IMR-90 (cell line): ENCODE data around the gene GNB1L.

ENCODE experiments used
- BHLHE40 ChIP-seq: fragments of 150-350 bp; IDR thresholded peaks from 2 replicates; pipeline ENCODE4 v1.6.1; 2016; ENCODE audit warnings: mild to moderate bottlenecking, low read depth, low read length
- CEBPB ChIP-seq: IDR thresholded peaks from 2 replicates; pipeline ENCODE4 v1.6.1; 2012; ENCODE audit warnings: low read depth, low read length, improper control_type of control experiment
- CHD1 ChIP-seq: IDR thresholded peaks from 2 replicates; pipeline ENCODE4 v1.6.1; 2012; ENCODE audit warnings: low read depth, low read length, improper control_type of control experiment
- NFE2L2 ChIP-seq: fragments of 150-350 bp; IDR thresholded peaks from 2 replicates; pipeline ENCODE4 v1.6.1; 2016; ENCODE audit warnings: low read depth, mild to moderate bottlenecking, low read length
- POLR2A ChIP-seq: IDR thresholded peaks from 2 replicates; pipeline ENCODE4 v1.6.1; 2012; ENCODE audit warnings: mild to moderate bottlenecking, low read depth, low read length
- RFX5 ChIP-seq: IDR thresholded peaks from 2 replicates; pipeline ENCODE4 v1.8.0; 2012; ENCODE audit warnings: low read depth, mild to moderate bottlenecking, low read length, moderate library complexity
- SMC3 ChIP-seq: fragments of 150-350 bp; IDR thresholded peaks from 2 replicates; pipeline ENCODE4 v1.6.1; 2016; ENCODE audit warnings: low read depth, mild to moderate bottlenecking, antibody characterized with exemption, low read length, moderate library complexity
- TF ChIP-seq, protein P1 (sequence below): conservative IDR thresholded peaks from 2 replicates; pipeline ENCODE4 v1.5.1; 2012; ENCODE audit warnings: mild to moderate bottlenecking, low read depth, low read length, improper control_type of control experiment

DNA sequence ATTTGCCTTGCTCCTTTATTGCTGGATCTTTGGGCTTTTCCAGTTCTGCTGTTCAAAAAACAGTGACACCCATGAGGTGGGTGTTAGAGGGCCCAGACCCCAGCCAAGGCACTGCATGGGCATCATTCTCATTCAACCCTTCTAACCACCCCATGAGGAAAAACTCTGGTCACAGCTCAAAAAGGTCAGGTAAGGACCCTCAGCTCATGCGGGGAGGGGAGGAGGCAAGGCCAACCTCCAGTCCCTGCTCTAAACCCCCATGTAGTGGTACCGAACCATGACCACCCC, 7.4 kb downstream of the GNB1L start:
- TF ChIP-seq POLR2A: no peak
- TF ChIP-seq, protein P1, sequence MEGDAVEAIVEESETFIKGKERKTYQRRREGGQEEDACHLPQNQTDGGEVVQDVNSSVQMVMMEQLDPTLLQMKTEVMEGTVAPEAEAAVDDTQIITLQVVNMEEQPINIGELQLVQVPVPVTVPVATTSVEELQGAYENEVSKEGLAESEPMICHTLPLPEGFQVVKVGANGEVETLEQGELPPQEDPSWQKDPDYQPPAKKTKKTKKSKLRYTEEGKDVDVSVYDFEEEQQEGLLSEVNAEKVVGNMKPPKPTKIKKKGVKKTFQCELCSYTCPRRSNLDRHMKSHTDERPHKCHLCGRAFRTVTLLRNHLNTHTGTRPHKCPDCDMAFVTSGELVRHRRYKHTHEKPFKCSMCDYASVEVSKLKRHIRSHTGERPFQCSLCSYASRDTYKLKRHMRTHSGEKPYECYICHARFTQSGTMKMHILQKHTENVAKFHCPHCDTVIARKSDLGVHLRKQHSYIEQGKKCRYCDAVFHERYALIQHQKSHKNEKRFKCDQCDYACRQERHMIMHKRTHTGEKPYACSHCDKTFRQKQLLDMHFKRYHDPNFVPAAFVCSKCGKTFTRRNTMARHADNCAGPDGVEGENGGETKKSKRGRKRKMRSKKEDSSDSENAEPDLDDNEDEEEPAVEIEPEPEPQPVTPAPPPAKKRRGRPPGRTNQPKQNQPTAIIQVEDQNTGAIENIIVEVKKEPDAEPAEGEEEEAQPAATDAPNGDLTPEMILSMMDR: no peak
- TF ChIP-seq CHD1: no peak
- no peak for TF ChIP-seq SMC3
- no peak for TF ChIP-seq RFX5
- TF ChIP-seq CEBPB: no peak
- no peak for TF ChIP-seq BHLHE40
- TF ChIP-seq NFE2L2: no peak
